GM18520 (cell line): ENCODE data around the gene NFKBIA.
"Not testable (repeated sequence)": the region's sequence is repeated elsewhere in the genome, so short reads cannot be mapped to it uniquely, and the experiment has no call there.

ENCODE experiments used
- ATAC-seq: cut with Tn5 transposase; IDR thresholded peaks from one replicate; pipeline ENCODE4 v1.9.1; 2021; ENCODE audit not compliant: unreplicated experiment

Gene NFKBIA

DNA sequence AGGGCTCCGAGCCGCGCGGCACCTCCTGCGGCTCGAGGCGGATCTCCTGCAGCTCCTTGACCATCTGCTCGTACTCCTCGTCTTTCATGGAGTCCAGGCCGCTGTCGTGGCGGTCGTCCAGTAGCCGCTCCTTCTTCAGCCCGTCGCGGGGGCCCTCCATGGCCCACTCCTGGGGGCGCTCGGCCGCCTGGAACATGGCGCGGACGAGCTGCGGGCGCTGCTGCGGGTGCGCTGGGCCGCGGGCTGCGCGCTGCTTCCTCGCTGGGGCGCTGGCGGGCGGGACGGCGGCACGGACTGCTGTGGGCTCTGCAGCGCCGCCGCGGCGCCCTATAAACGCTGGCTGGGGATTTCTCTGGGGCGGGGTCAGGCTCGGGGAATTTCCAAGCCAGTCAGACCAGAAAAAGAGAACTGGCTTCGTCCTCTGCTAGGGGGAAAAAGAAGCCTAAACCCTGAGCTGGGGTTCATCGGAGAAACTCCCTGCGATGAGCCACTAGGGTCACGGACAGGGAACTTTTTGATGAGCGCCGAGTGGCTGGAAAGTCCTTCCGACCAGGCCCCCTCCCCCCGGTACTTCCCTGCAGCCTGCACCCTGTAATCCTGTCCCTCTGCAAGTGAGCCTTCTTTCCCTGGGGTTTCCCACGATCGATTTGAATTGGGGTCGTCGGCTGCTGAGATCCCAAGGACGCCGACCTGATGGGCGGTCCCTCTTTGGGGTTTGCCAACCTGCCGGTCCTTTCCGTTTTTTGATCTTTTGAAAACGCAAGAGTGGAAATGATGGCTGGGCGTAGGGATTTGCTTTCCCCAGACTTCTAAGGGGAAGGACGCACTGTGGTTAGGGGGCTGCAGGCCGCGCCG lies at the start of gene NFKBIA:
Gene NFKBIA (minus strand): TSS at position 301 of the 855 bp plus-strand sequence. CDS start 105 bp downstream, at position 196.
- peak; percentile 46 for ATAC-seq

DNA sequence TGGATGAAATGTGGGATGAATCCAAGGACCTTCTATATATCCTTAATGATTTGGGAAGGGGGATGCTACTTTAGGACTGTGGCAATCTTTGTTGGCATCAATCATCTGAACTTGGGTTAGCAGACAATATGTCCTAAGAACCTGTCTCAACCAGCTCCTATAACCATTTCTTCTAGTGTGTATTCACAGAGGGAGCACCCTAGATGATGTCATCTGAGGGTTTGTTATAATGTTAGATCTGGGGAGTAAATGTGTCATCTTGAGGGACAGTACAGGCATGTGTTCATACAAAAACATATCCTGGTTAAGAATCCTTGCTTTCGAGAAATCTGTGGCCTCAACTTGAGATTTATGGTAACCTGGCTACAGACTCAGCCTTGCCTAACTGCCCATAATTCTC lies 41.9 kb upstream of the NFKBIA start:
- ATAC-seq, result no peak

DNA sequence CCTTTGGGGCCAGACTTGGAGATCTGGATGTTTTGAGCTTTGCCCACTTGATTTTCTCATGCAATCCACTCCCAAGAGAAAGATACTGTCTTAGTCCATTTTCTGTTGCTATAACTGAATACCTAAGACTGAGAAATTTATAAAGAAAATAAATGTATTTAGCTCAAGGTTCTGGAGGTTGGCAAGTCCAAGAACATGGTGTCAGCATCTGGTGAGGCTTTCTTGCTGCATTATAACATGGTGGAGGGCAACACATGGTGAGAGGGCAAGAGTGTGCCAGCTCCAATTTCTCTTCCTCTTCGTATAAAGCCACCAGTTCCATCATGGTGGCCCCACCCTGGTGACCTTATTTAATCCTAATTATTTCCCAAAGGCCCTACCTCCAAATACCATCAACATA lies 39.6 kb upstream of the NFKBIA start:
- no peak for ATAC-seq

- no peak for ATAC-seq
Observed at GRCh38 chr14:35441160-35441559, 36.6 kb upstream of the NFKBIA start.

GRCh38 chr14:35438910-35439713 lies 34.6 kb upstream of the NFKBIA start:
- no peak for ATAC-seq

DNA sequence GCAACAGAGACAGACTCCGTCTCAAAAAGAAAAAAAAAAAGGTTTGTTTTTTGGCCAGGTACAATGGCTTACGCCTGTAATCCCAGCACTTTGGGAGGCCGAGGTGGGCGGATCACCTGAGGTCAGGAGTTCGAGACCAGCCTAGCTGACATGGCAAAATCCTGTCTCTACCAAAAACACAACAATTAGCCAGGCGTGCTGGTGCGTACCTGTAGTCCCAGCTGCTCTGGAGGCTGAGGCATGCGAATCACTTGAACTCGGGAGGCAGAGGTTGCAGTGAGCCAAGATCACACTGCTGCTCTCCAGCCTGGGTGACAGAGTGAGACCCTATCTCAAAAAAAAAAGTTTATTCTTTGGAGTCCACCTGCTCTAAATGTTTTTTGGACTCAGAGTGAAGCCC lies 33.9 kb upstream of the NFKBIA start:
- ATAC-seq, result not testable (repeated sequence)

- no peak for ATAC-seq
Observed at GRCh38 chr14:35435177-35435576, 30.6 kb upstream of the NFKBIA start.

DNA sequence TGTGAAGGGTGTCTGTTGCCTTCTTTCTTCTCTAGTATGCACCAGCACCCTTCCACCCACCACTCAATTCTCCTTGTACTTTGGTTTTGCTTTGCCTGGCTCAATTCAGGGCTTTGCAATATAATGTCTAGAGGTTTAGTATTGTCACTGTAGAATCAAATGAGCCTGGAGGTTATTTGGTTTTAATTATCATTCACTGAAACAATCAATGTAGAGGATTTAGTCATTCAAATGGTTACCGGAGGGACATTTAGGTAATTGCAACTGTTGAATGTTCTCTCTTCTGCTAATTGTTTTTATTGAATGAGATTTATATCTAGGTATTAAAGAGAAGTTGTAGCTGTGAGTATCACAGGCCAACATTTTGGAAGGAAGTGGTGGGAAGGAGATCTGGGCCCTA lies 29.3 kb upstream of the NFKBIA start:
- ATAC-seq, result no peak

DNA sequence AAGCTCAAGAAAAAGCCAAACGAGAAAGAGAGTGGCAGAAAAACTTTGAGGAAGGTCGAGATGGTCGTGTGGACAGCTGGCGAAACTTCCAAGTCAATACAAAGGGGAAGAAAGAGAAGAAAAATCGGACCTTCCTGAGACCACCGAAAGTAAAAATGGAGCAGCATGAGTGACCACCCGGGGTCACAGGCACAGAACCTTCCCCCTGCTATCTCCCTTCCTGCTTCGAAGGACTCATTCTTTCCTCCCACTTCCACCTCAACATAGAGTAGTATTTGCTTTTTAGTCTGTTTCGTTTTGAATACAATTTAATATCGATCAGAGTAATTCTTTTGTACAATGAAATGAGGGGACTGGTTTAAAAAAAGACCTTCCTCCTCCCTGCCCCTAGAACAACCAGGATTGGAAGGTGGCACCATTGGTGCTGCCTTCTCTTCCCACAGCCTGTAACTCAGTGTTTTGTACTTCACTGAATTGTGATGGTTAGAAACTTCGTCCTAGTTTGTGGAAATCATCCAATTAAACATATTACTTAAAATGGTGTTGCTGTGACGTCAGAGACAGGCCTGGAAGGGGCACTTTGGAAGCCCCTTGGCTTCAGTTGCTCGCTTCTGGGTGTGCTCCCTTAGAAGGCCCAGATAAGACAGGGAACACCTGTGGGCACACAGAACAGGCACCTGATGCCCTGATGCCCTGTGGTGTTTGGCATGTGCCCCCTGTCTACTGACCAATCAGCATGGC lies 26.1 kb upstream of the NFKBIA start:
- no peak for ATAC-seq

- ATAC-seq, result no peak
Observed at GRCh38 chr14:35429951-35430350, 25.4 kb upstream of the NFKBIA start.

DNA sequence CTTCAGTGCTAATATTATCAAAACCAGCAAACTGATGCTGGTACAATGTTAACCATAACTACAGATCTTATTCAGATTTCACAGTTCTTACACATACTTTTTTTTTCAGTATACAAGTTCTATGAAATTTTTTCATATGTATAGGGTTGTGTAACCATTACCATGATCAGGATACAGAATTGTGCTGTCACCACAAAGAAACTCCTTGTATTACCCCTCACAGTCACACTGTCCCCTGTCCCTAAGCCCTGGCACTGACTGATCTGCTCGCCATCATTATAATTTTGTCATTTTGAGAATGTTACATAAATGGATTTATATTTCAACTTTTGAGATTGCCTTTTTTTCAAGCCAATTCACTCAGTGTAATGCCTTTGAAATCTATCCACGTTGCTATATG lies 21.3 kb upstream of the NFKBIA start:
- ATAC-seq, result no peak

GRCh38 chr14:35423621-35424020 lies 19.1 kb upstream of the NFKBIA start:
- no peak for ATAC-seq

- ATAC-seq, result no peak
Observed at GRCh38 chr14:35420036-35420811, 15.7 kb upstream of the NFKBIA start.

GRCh38 chr14:35419429-35419841 lies 14.9 kb upstream of the NFKBIA start:
- no peak for ATAC-seq

- no peak for ATAC-seq
Observed at GRCh38 chr14:35418093-35418492, 13.5 kb upstream of the NFKBIA start.

- ATAC-seq, result peak; percentile 30
Observed at GRCh38 chr14:35416108-35416750, 11.7 kb upstream of the NFKBIA start.

- no peak for ATAC-seq
Observed at GRCh38 chr14:35414365-35414764, 9.8 kb upstream of the NFKBIA start.

DNA sequence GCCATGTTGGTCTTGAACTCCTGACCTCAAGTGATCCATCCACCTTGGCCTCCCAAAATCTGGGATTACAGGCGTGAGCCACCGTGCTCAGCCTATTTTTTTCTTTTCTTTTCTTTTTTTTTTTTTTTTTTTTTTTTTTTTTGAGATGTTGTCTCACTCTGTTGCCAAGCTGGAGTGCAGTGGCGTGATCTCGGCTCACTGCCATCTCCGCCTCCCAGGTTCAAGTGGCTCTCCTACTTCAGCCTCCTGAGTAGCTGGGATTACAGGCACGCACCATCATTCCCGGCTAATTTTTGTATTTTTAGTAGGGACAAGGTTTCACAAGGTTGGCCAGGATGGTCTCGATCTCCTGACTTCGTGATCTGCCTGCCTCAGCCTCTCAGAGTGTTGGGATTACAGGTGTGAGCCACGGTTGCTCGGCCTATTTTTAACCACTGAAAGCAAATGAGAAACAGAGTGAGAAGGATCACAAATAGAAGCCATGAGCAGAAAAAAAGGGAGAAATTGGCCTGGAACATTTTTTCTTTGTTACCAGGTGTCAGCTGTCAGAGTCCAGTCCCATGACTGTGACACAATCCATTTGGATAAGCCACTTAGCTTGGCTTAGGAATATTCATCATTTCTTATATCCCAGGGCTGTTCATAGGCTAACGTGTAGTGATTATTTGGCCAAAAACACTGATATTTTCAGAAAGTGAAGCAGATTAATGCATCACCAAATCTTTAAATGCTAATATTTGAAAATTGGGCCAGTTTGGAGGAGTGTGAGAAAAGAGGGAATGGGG lies 7.9 kb upstream of the NFKBIA start:
- no peak for ATAC-seq

GRCh38 chr14:35410858-35411257 lies 6.3 kb upstream of the NFKBIA start:
- no peak for ATAC-seq
